Vagina (tissue), 2 donors: ENCODE results near the gene CD47.

Source experiments
- CTCF ChIP-seq, 3 experiments: fragments of 450-650 bp in 2 of 3; fragments of 200-600 bp in 1 of 3; sonication (generic) in 1 of 3; IDR thresholded peaks; one replicate each; pipeline ENCODE4 v1.5.1; 2017 to 2019; ENCODE audit warnings: antibody characterized with exemption in 3 of 3, mild to moderate bottlenecking in 2 of 3, moderate library complexity in 2 of 3
- POLR2A ChIP-seq, 2 donors: fragments of 450-650 bp; IDR thresholded peaks; one replicate each; pipeline ENCODE4 v1.6.1; 2017; ENCODE audit warnings: antibody characterized with exemption in 2 of 2, mild to moderate bottlenecking in 2 of 2, moderate library complexity in 2 of 2

GRCh38 chr3:108089579-108089978 lies 1.3 kb downstream of the CD47 start:
- no peak for TF ChIP-seq CTCF (IDR thresholded peaks at IDR 0.05)
- TF ChIP-seq POLR2A (IDR thresholded peaks at IDR 0.05), result no peak
